WTC11 (cell line): ENCODE data around the gene LAMP2. TPM values are rescaled to one million over a fixed set of nuclear protein-coding genes. Genes with fewer than 3 reads are reported as not detected.

Experiments
- ATAC-seq: fragments of 200-7000 bp; cut with Tn5 transposase; 2 replicates; pipeline ENCODE4 v1.10.0; 2021; ENCODE audit warnings: mild to moderate bottlenecking, moderate library complexity
- CTCF ChIA-PET: fragments of 300-600 bp; sonication (Branson Sonifier 250); formaldehyde crosslinking; loops from one replicate; lab custom pipeline; 2021; ENCODE audit warnings: antibody characterized with exemption; lab: Charles Lee
- POLR2A ChIA-PET: fragments of 350-600 bp; sonication (Branson Sonifier 250); formaldehyde crosslinking; loops from one replicate; lab custom pipeline; 2021; ENCODE audit warnings: antibody characterized with exemption; lab: Charles Lee
- DNase-seq: peaks from one replicate; pipeline ENCODE4 v3.0.0; 2021; ENCODE audit warnings: low spot score
- H3K27ac Mint-ChIP-seq: 2 replicates; pipeline ENCODE4 v1.8.0; 2021; ENCODE audit warnings: mixed read lengths
- H3K27me3 Mint-ChIP-seq: 2 replicates; pipeline ENCODE4 v1.8.0; 2021; ENCODE audit warnings: low read depth, mild to moderate bottlenecking, moderate library complexity, mixed read lengths
- H3K36me3 Mint-ChIP-seq: 2 replicates; pipeline ENCODE4 v1.8.0; 2021; ENCODE audit warnings: mixed read lengths
- H3K4me1 Mint-ChIP-seq: 2 replicates; pipeline ENCODE4 v1.8.0; 2022; ENCODE audit warnings: mixed read lengths
- H3K4me3 Mint-ChIP-seq: 2 replicates; pipeline ENCODE4 v1.8.0; 2021; ENCODE audit warnings: mild to moderate bottlenecking, moderate library complexity, mixed read lengths
- H3K9me3 Mint-ChIP-seq: 2 replicates; pipeline ENCODE4 v1.8.0; 2021; ENCODE audit warnings: mixed read lengths
- AFF4 ChIP-seq: sonication (generic); formaldehyde crosslinking; IDR thresholded peaks from 2 replicates; pipeline ENCODE4 v1.8.1; 2023; ENCODE audit warnings: mild to moderate bottlenecking, missing genetic modification reagents, borderline replicate concordance
- ERG ChIP-seq: fragments of 250-450 bp; sonication (Bioruptor Pico); IDR thresholded peaks from 2 replicates; pipeline ENCODE4 v1.8.0; 2021; ENCODE audit warnings: mild to moderate bottlenecking
- FOXP4 ChIP-seq: sonication (generic); formaldehyde crosslinking; IDR thresholded peaks from 2 replicates; pipeline ENCODE4 v1.8.0; 2022; ENCODE audit warnings: mild to moderate bottlenecking, missing genetic modification reagents
- NR1H2 ChIP-seq: sonication (generic); formaldehyde crosslinking; IDR thresholded peaks from 2 replicates; pipeline ENCODE4 v1.9.0; 2021; ENCODE audit warnings: mild to moderate bottlenecking, moderate library complexity, missing genetic modification reagents
- PRDM15 ChIP-seq: sonication (generic); formaldehyde crosslinking; IDR thresholded peaks from 2 replicates; pipeline ENCODE4 v1.8.0; 2022; ENCODE audit warnings: missing genetic modification reagents
- SP1 ChIP-seq: sonication (generic); formaldehyde crosslinking; conservative IDR thresholded peaks from 2 replicates; pipeline ENCODE4 v1.8.1; 2022; ENCODE audit warnings: missing genetic modification reagents
- STAT6 ChIP-seq: sonication (generic); formaldehyde crosslinking; conservative IDR thresholded peaks from 2 replicates; pipeline ENCODE4 v1.8.1; 2023; ENCODE audit warnings: mild to moderate bottlenecking, low read depth, missing genetic modification reagents, moderate library complexity
- TEAD4 ChIP-seq: sonication (generic); formaldehyde crosslinking; IDR thresholded peaks from 2 replicates; pipeline ENCODE4 v1.8.0; 2022; ENCODE audit warnings: mild to moderate bottlenecking, missing genetic modification reagents
- ZBTB21 ChIP-seq: sonication (generic); formaldehyde crosslinking; IDR thresholded peaks from 2 replicates; pipeline ENCODE4 v1.8.1; 2023; ENCODE audit warnings: mild to moderate bottlenecking, missing genetic modification reagents, borderline replicate concordance
- ZMAT4 ChIP-seq: fragments of 250-450 bp; sonication (Bioruptor Pico); IDR thresholded peaks from 2 replicates; pipeline ENCODE4 v1.9.0; 2021; ENCODE audit warnings: mild to moderate bottlenecking
- ZNF138 ChIP-seq: sonication (generic); formaldehyde crosslinking; conservative IDR thresholded peaks from 2 replicates; pipeline ENCODE4 v1.8.1; 2022; ENCODE audit warnings: mild to moderate bottlenecking, moderate library complexity, missing genetic modification reagents
- ZNF219 ChIP-seq: sonication (generic); formaldehyde crosslinking; IDR thresholded peaks from 2 replicates; pipeline ENCODE4 v1.8.0; 2023; ENCODE audit warnings: missing genetic modification reagents, mild to moderate bottlenecking, borderline replicate concordance
- ZNF671 ChIP-seq: fragments of 250-450 bp; sonication (Bioruptor Pico); IDR thresholded peaks from 2 replicates; pipeline ENCODE4 v1.8.0; 2021; ENCODE audit warnings: mild to moderate bottlenecking
- ZSCAN18 ChIP-seq: fragments of 250-450 bp; sonication (Bioruptor Pico); IDR thresholded peaks from 2 replicates; pipeline ENCODE4 v2.1.2; 2022; ENCODE audit warnings: mild to moderate bottlenecking, moderate library complexity
- total RNA-seq: library from RNA; stranded (reverse); gene quantifications from 3 replicates; pipeline ENCODE4 v1.2.3, GENCODE V29; 2021

Gene LAMP2
- total RNA-seq, 1 experiment from 2014 or later: 28.8 TPM

GRCh38 chrX:120450163-120450562, 18.9 kb downstream of the LAMP2 start (continued):
- TF ChIP-seq PRDM15 (no peak), ZMAT4 (CRISPR knock-in tag) (no peak), FOXP4 (CRISPR knock-in tag) (no peak), SP1 (no peak)

GRCh38 chrX:120446498-120446897, 22.6 kb downstream of the LAMP2 start:
- POLR2A ChIA-PET: no interaction called here
- Mint-ChIP-seq H3K36me3 (peaks cover 11% of the 10 kb centered on the region; the same call in 1 of the 2 replicates), H3K4me3 (no peak overlapping the region), H3K27me3 (no peaks in the 10 kb centered on the region), H3K9me3 (no peaks in the 10 kb centered on the region), H3K27ac (no peak overlapping the region), H3K4me1 (no peaks in the 10 kb centered on the region)
- DNase-seq (no peak), ATAC-seq (no peak)
- CTCF ChIA-PET: no interaction called here
- TF ChIP-seq STAT6 (CRISPR knock-in tag): no peak

GRCh38 chrX:120439921-120440320, 29.2 kb downstream of the LAMP2 start:
- Mint-ChIP-seq H3K4me1 (no peaks in the 10 kb centered on the region), H3K4me3 (no peak overlapping the region), H3K27ac (no peak overlapping the region), H3K9me3 (no peaks in the 10 kb centered on the region), H3K36me3 (peaks cover 9% of the 10 kb centered on the region; the same call in 1 of the 2 replicates), H3K27me3 (no peaks in the 10 kb centered on the region)
- ATAC-seq (no peak), DNase-seq (no peak)
- ChIA-PET CTCF (no interaction called here), POLR2A (no interaction called here)
- no peak for TF ChIP-seq ZNF138 (CRISPR knock-in tag)
- no peak for TF ChIP-seq FOXP4 (CRISPR knock-in tag)
- no peak for TF ChIP-seq TEAD4 (CRISPR knock-in tag)
- no peak for TF ChIP-seq ZNF219 (CRISPR knock-in tag)
- no peak for TF ChIP-seq ZNF671 (CRISPR knock-in tag)
- TF ChIP-seq AFF4 (CRISPR knock-in tag): no peak
- TF ChIP-seq ERG (CRISPR knock-in tag): no peak
- TF ChIP-seq ZSCAN18 (CRISPR knock-in tag): no peak
- no peak for TF ChIP-seq NR1H2
- TF ChIP-seq ZBTB21 (CRISPR knock-in tag): no peak
